ENCODE data around the gene STRA8. TPM values are rescaled to one million over a fixed set of nuclear protein-coding genes. Genes with fewer than 3 reads are reported as not detected.

STRA8 gene
- total and polyA plus RNA-seq, 2 of the 13 experiments (the other 11 are each of a cell fraction or from before 2014, with no cell fraction given), result not detected

GRCh38 chr7:135245226-135246190 lies 11.9 kb downstream of the STRA8 start (continued):
- TF ChIP-seq ZNF276 (CRISPR knock-in tag; IDR thresholded peaks at IDR 0.05; ENCODE audit: low read depth) (no peak), ZNF780A (CRISPR knock-in tag; IDR thresholded peaks at IDR 0.05) (no peak), ZNF18 (CRISPR knock-in tag; IDR thresholded peaks at IDR 0.05; ENCODE audit: insufficient replicate concordance) (no peak), ZNF891 (CRISPR knock-in tag; IDR thresholded peaks at IDR 0.05) (no peak)

- Histone ChIP-seq H3K79me2 (ENCODE audit: insufficient read depth, low read length) (no peaks in the 10 kb centered on the region), H2AFZ (ENCODE audit: low read length) (no peak overlapping the region), H4K20me1 (ENCODE audit: insufficient read depth, low read length) (no peaks in the 10 kb centered on the region), H3K9me3 (ENCODE audit: low read length) (no peaks in the 10 kb centered on the region), H3K4me3 (replicated peaks in 1 of 3; ENCODE audit: insufficient read depth in 1 of 3, low read depth in 2 of 3, low read length in 3 of 3) (no peak overlapping the region), H3K27ac (ENCODE audit: extremely low read length, insufficient read depth, low read length) (no peak overlapping the region), H3K9ac (ENCODE audit: insufficient read depth, low read depth, low read length) (no peak overlapping the region), H3K36me3 (replicated peaks in 1 of 2; ENCODE audit: control insufficient read depth in 1 of 2, insufficient read depth in 2 of 2, low read length in 2 of 2) (no peaks in the 10 kb centered on the region), H3K4me1 (ENCODE audit: insufficient read depth, low read length) (peaks cover 11% of the 10 kb centered on the region), H3K4me2 (ENCODE audit: low read depth, low read length) (no peak overlapping the region), H3K27me3 (ENCODE audit: control insufficient read depth in 1 of 2, insufficient read depth in 2 of 2, low read length in 2 of 2) (peaks cover 0 to 2% of the 10 kb centered on the region in 2 experiments; a peak in 1 of 5 replicates)
- no peak for FAIRE-seq
- WGBS (ENCODE audit: low lambda C conversion rate), result 85% methylated on average over 24 of the region's 43 CpGs
- no TSS peak for BruUV-seq (replicated peaks)
- in situ Hi-C loops (cut with HindIII; ENCODE audit: extremely low pct_ligation_motif_present, low pct_unique_long_range_greater_than_20kb) (no loop called here), intact Hi-C loops (cut with micrococcal nuclease; ENCODE audit: unreplicated experiment) (no loop called here)
- ChIA-PET POLR2A (no interaction called here), CTCF (ENCODE audit: low intra/inter-chr PET ratio, low total read pairs) (no interaction called here)
- ATAC-seq, result no peak
- no peak for TF ChIP-seq TCF7L2 (IDR thresholded peaks at IDR 0.05; ENCODE audit: low read depth, low read length)
- TF ChIP-seq ZNF784 (CRISPR knock-in tag; IDR thresholded peaks at IDR 0.05; ENCODE audit: borderline replicate concordance), result no peak
- no peak for TF ChIP-seq TFE3 (CRISPR knock-in tag; IDR thresholded peaks at IDR 0.05)
- no peak for TF ChIP-seq SP4 (CRISPR knock-in tag; IDR thresholded peaks at IDR 0.05)
- TF ChIP-seq ARID4A (CRISPR knock-in tag; IDR thresholded peaks at IDR 0.05; ENCODE audit: borderline replicate concordance), result no peak
- DNase-seq (ENCODE audit: low spot score), result no peak
These were observed 12.7 kb downstream of the STRA8 start for GRCh38 chr7:135246191-135246825.
